HG03354 (cell line): ENCODE measurements around the gene UBE2H.
"Not testable (repeated sequence)": the region's sequence is repeated elsewhere in the genome, so short reads cannot be mapped to it uniquely, and the experiment has no call there.

Experiments used
- ATAC-seq: cut with Tn5 transposase; IDR thresholded peaks from one replicate; pipeline ENCODE4 v1.9.1; 2021; ENCODE audit warnings: mild to moderate bottlenecking; ENCODE audit not compliant: unreplicated experiment, poor library complexity, severe bottlenecking

Gene UBE2H

DNA sequence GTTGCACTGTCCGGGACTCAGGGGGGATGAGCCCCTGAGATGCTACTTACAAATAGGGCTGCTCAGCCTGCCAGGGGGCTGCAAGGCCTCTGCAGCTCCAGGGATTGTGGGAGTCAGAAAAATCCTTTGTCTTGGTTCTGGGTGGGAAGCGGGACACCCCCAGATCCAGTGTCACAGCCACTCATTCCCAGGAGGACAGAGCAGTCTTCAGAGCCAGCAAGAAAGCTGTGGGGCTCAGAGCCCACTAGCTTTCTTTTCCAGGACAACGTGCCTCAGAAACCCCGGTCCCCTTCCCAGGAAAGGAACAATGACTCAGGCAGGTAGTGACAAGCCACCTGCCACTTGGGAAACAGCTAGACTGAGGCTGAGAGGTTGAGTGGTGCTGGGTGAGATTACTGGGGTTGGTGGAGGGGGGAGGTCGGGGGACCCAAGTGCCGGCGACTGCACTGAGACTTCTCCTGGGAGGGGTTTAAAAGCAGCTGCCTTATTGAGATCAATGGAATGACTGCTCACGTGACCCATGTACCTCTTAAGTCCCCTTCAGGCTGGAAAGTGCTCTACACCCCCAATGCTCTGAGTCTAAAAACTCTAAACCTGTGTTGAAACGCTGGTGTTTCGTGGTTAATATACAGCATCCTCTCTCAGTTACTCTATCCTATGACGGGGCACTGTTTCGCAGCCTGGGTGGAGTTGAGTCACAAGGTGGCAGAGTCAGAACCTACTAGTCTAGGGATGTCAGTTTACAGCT lies 123.6 kb downstream of the UBE2H start:
- ATAC-seq, result no peak

- ATAC-seq, result no peak
Measured at GRCh38 chr7:129828078-129828762, 124.5 kb downstream of the UBE2H start.

DNA sequence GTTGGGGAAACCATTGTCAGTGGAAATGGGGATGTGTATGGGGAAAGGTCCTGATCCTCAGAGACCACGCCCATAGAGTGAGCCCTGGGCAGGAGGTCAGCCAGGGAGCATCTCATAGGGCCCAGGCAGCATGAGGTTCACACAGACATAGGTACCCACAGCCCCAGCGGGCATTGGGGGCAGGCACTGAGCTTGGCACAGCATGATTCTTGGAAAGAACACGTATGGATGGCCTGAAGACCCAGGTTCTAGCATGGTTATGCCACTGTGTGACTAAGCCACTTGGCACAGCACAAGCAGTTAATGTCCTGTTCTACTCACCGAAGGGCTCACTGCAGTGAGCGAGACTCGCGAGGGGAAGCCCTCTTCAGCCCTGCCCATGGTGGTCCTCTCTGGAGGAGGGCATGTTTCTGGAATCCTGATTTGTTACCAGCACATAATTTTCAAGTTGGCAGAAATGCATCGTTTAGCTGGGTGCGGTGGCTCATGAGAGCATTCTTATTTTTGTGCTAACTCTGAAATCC lies 125.2 kb downstream of the UBE2H start:
- no peak for ATAC-seq

DNA sequence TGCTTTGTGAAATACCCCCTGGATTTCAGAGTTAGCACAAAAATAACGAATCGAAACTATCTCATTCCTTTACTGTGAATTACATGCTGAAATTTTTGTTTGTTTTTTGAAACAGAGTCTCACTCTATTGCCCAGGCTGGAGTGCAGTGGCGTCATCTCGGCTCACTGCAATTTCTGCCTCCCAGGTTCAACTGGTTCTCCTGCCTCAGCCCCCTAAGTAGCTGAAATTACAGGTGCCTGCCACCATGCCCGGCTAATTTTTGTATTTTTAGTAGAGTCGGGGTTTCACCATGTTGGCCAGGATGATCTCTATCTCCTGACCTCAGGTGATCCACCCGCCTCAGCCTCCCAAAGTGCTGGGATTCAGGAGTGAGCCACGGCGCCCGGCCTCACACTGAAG lies 125.9 kb downstream of the UBE2H start:
- ATAC-seq, result not testable (repeated sequence)

- peak; percentile 68 for ATAC-seq
Measured at GRCh38 chr7:129825209-129825970, 127.4 kb downstream of the UBE2H start.

DNA sequence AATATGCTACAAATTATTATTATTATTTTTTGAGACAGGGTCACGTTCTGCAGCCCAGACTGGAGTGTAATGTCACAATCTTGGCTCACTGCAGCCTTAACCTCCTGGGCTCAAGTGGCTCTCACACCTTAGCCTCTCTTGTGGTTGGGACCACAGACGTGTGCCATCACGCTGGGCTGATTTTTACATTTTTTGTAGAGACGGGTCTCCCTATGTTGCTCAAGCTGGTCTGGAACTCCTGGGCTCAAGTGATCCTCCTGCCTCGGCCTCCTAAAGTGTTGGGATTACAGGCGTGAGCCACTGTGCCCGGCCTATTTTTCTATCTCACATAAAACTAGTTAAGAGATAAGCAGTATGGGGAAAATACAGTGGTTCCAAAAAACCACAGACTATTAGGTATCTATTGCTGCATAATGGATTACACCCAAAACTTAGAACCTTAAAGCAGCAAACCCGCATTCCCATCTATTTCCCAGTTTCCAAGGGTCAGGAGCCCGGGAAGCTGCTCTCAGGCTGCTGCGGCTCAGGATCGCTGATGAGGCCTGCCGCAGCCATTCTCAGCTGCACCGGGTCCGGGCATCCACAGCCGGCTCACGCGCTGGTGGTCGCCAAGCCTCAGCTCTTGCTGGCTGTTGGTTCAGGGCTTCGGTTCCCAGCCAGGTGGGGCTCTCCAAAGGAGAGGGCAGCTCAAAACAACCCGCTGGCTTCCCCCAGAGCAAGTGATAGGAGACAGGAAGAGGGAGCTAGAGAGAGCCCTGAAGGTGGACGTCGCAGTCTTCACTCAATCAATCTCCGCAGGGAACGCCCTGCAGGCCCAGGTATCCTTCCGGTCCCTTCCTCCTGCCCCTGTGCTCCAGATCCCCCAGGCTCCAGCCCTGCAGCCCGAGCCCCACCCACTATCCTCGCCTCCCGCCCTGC lies 128.2 kb downstream of the UBE2H start:
- peak; percentile 37 for ATAC-seq

DNA sequence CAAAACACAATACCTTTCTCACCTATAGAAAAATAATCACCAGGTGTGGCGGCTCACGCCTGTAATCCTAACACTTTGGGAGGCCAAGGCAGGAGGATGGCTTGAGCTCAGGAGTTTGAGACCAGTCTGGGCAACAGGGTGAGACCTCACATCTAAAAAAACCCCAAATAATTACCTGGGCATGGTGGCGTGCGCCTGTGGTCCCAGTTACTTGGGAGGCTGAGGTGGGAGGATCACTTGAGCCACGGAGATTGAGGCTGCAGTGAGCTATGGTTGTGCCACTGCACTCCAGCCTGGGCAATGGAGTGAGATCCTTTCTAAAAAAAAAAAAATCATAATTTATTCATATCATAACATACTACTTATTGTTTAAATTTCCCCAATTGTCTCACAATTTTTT lies 129.6 kb downstream of the UBE2H start:
- not testable (repeated sequence) for ATAC-seq

DNA sequence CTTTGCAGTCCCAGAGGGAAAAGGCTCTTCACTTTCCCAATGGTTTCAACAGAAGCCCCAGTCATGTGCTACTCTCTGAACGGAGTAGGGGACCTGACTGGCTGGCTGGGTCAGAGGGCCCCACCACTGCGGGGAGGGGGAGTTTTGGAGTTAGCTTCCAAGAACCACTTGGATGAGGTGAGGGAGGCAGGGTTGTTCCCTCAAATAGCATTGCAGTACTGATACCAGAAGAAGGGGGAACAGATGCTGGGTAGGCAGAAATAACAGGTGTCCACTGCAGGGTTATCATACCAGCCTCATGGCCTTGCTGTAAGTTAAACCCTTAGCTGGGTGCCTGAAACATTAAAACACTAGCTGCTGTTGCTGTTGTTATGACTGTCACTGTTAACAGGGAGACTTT lies 131.3 kb downstream of the UBE2H start:
- ATAC-seq, result no peak

- no peak for ATAC-seq
Measured at GRCh38 chr7:129816742-129817141, 136.0 kb downstream of the UBE2H start.

DNA sequence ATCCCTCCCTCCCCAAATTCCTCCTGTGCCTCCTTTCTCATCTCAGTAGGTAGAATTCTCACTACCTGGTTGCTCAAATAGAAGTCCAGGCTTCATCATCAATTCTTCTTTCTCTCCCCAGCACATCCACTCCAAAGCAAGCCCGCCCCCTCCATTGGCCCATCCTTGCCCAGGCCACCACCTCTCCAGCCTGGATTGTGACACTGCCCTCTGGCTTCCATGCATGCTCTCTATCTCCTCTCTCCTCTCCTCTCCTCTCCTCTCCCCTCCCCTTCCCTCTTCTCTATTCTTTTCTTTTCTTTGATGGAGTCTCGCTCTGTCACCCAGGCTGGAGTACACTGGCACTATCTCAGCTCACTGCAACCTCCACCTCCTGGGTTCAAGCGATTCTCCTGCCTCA lies 144.9 kb downstream of the UBE2H start:
- no peak for ATAC-seq

DNA sequence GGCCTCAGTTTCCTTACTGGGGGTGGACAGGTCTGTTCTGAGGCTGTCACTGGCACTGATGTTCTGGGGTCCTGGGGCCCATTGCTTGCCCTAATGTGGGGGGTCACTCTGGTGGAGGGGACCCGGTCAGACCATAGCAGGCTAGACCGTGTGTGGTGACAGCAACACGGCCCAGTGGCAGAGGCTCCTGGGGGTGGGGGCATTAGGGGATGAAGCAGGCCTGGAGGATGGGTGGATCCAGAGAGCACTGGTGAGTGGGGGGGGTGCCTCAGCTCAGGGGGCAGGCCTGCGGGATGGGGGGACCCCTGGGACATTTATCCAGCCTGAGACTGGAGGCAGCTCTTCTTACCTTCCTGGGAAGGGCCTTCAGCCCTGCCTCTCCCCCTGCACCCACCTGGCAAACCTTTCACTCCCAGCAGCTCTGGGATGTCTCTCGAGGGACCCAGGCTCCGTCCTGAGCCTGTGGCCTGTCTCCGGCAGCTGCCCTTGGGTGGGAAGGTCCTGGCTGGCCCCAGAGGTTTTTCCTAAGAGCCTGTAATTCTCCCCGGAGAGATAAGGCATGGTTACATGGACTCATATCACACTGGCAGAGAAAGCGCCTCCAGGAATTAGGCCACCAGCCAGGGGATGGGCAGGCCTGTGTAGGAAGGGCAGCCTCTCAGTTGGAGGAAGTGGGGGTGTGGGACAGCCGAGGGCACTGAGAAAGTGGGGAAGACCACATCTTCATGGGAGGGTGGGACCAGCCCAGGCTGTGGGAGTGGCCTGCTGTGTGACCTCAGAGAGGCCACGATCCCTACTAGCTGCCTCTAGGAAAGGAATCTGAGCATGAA lies 147.7 kb downstream of the UBE2H start:
- ATAC-seq, result no peak

GRCh38 chr7:129804111-129804889 lies 148.5 kb downstream of the UBE2H start:
- ATAC-seq, result no peak

DNA sequence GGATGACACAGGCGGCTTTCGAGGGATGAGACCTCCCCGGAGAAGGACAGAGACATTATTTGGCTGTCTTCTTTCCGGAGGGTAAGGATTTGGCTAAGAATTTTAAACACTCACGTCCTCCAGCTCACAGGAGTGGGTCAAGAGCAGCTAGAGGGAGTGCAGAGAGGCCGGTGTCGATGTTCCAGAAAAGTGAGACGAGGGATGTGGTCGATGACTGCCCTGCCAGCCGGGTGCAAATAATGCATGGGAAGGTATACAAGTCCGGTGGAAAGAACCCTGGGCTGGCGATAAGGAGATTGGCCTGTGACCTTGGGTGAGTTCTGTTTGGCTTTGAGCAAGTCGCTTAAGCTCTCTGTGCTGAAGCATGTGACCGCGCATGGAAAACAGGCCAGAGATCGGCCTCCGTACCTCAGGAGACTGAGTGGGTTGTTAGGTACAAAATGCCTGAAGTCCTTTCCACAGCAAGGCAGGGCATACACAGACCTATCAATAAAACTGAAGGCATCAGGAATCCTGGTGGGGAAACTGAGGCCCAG lies 149.1 kb downstream of the UBE2H start:
- ATAC-seq, result no peak

DNA sequence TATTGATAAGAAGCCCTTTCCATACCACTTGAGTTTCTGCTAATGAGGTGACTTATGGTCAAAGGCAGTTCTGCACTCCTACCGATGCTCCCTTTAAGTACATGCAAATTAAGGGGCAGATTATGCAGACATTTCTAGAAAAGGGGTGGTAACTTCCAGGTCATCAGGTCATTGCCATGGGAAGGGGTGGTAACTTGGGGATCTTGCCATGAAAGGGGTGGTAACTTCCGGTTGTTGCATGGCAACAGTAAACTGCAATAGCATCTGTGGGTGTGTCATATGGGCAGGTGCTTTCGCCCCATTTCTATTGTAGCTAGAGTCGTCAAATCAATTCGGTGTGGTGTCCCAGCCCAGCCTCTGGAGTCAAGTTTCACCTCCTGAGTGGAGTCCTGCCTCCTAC lies 150.9 kb downstream of the UBE2H start:
- no peak for ATAC-seq

- no peak for ATAC-seq
Measured at GRCh38 chr7:129800901-129801300, 151.9 kb downstream of the UBE2H start.

- no peak for ATAC-seq
Measured at GRCh38 chr7:129799350-129799955, 153.3 kb downstream of the UBE2H start.

DNA sequence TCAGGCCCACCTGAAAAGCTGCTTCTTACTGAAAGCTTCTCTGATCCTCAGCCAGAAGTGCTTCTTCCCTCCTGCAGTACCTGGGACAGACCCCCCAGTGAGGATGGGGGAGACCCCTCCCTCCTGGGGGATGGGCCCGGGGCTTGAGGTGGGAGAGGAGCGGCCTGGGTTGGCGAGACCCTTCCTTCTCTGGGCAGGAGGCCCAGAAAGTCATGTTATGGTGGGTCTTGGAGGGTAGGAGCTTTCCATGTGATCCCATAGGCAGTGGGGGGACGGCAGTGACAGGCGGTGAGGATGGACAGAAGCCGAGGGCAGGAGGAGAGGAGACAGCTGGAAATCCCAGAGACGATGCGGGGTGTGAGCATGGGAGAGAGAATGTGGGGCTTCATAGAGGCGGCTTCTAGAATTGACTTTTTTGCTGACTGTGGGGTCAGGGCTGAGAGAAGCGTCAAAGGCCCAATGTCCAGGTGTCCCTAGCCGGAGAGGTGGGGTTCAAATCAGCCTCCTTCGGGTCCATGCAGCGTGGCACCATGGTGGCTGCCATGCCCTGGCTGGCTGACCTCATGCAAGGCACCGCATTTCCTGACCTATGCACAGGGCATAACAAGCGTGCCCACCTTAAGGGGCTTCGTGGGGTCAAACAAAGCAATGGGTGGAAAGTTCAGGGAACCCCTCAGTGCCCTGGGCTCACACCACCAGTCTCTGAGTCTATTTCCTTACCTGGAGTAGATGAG lies 154.0 kb downstream of the UBE2H start:
- no peak for ATAC-seq
